DMS79 (cell line): ENCODE data around the gene FCRL4.

Experiments
- DNase-seq: peaks from one replicate; lab custom pipeline; 2025; lab: John Stamatoyannopoulos, UW

The FCRL4 gene

DNA sequence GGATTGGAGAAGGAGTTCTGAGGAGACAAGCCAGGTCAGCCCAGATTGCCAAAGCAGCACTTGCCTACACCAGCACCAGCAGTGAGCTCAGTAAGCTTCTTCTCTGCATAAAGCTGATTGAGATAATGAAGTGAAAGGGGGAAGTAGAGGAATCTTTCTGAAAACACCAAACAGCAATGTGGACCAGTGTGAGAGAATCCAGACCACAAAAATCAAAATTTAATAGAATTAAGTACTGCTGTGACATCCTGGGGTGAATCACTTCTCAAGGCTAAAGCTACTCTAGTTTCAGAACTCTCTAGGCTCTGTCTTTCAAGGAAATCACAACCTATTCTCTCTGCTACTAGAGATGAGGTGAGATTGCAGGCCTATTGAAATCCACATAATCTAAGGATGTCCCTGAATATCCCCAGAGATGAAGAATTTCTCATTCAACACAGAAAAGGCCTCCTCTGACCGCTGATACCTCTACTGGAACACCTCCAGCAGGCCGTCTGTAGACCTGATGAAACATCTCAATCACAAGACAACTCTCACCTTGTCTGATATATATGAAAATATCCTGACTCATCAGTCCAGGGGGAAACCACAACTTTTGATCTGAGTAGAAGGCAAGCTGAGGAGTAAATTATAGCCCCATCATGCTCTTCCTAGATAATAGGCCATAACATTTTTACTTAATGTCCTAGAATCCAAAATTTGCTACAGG is at the start of gene FCRL4:
FCRL4 (minus strand) TSS at position 127 of the 709 bp plus-strand sequence. CDS start 141 bp downstream, outside the sequence.
- no peak for DNase-seq

DNA sequence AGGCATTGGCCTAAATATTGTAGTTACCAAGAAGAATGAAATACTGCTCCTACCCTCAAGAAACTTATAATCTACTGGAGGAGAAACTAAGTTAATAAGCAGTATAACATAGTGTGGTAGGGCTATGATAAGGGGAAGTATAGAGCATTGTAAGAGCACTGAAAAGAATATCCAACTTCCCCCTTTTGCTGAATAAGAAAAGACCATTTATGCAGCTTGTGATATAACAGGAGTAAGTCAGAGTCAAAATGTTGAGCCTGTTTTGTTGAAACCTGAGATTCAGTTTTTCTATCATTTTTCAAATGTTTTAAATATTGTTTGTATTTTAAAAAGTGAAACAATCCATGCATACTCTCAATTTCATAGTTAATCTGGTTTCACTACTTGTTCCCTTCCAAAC is 48.3 kb upstream of the FCRL4 start:
- no peak for DNase-seq

DNA sequence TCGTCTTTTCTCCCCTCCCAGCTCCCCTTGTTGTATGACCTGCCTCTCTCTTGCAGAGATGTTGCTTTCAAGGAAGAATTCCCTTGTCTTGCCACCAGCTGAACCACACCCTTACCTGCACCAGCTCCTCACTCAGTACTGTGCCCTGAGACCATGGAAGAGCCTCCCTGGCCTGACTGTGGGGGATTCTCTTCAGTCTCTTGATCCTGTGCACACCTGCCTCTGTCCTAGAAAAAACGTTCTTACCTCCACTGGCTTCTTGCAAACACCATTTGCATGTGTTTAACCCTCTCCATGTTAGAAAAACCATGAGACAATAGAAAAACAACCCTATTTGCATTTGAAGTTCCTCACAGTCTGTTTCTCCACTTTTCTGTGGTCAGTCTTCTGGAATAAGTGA is 43.3 kb upstream of the FCRL4 start:
- no peak for DNase-seq

DNA sequence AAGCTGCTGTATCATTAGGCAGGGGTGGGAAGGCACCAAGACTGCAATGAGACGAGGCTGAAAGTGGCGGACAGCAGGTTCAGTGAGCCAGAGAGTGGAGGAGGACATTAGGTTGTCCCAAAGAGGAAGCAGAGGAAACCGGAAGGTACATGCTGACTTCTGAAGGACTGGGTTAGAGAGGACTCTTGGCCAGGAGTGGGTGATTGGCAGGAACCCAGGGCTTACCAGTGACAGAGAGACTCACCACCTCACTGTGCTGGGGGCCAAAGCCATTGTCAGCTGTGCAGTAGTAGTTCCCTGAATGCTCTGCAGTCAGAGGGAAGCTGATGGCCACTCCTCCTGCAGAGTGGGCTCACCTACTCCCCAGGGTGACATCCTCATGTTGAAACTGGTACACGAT is 41.9 kb upstream of the FCRL4 start:
- no peak for DNase-seq

DNA sequence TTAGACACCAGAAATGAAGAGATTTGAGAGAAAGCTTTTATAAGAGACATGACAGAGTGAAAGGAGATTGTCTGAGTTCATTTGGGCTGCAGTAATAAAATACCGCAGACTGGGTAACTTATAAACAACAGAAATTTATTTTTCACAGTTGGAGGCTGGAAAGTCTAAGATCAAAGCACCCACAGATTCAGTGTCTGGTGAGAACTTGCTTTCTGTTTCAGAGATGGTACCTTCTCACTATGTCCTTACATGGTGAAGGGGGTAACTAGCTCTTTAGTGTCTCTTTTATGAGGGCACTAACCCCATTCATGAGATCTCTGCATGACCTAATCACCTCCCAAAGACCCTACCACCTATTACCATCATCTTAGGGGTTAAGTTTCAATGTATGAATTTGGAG is 30.9 kb upstream of the FCRL4 start:
- DNase-seq: no peak

DNA sequence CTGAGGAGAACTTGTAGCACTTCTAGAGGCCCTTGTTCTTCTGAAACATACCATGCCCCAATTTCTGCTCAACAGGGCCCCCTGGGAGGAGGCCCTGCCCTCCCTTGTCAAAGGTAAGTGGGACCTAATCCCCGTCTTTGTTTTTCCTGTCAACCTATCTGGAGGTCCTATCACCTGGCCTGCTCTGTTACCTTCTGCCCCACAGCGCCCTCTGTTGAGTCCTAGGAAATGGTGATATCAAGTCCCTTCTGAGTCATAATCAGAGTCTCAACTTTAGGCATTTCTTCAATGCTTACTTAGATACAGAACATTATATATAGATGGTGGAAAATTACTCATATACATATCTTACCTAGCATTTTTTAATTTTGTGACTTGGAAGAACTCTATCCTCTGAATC is 28.2 kb upstream of the FCRL4 start:
- no peak for DNase-seq

DNA sequence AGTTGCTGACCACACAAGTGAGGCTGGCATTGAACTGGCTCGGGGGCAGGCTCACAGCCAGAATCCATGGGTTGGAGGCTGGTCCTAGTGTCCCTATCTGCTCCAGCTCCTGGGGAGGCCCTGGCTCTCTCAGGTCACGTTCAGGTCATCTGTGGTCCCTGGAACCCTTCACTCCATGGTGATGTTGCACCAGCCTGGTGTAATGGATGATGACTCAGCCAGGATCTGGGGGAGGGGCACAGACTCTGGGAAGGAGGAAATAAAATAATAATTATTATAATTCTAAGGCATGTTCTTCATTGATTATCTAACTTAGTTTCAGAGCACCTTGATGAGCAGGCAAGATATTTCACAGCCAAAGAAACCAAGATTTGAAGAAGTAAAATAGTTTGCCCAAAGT is 26.6 kb upstream of the FCRL4 start:
- no peak for DNase-seq

DNA sequence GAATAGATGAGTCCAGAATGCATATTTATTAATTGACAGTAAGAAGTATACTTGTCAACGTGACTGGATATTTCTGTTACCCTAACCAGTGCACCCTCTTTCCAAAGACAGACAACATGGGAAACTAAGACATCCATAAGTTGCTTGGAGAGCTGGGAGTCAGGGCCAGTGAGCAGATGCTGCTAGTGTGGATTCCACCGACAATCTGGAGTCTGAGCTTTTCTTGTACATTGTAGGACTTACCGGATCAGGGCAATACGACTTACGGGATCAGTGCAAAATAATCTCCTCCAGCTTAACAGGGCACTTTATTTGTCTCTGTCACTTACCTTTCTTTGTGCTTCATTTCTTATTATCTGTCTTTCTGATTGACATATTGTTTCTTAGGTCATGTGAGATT is 24.6 kb upstream of the FCRL4 start:
- DNase-seq: no peak

DNA sequence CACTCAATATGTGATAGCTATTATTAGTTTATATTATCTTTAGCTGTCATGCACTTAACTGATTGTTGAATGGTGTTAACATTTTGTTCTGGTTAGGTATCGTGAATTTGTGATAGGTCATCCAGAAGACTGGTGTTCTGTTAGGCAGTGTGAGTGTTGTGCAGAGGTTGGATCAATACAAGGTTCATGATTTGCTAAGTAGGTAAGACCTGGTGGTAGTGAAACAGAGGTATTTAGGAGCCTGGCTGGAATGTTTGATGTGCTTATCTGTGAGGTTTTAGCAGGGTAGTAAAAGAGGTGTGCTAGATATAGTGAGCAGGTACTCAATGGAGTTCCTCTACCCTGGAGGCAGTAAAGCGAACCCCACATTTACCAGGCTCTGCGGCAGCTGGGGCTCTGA is 20.3 kb upstream of the FCRL4 start:
- no peak for DNase-seq

DNA sequence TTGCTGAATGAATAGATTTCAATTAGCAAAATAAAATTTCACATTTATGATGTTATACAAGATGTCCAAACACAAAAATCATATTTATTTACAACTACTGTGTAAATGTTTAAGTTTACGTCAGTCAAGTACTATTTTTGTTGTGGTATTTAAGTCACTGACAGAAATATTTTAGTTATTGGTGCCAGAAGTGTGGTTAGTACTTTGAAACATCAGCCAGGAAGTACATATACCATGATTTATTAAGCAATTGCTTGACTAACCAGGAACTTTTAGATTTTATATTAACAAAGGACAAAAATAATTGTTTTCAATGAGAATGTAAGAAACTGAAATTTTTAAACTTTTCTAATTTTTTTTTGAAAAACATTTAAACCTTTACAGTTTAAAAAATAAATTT is 2.4 kb upstream of the FCRL4 start:
- no peak for DNase-seq

DNA sequence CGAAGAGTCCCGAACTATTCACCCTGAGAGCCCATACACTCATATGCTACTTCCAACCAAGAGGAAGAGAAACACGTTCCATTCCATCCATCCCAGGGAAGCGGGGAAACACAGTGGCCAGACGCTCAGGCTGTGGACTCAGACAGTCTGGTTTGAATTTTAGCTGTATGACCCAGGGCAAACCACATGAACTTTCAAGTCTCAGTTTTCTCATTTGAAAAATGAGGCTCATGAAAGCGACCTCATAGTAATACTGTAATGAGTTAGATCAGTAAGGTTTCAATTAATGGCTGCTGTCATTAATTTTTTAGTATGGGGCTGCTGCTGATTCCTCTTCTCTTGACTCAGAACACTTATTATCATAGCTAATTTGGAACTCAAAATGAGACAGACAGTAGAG is 1.5 kb downstream of the FCRL4 start:
- DNase-seq: no peak

DNA sequence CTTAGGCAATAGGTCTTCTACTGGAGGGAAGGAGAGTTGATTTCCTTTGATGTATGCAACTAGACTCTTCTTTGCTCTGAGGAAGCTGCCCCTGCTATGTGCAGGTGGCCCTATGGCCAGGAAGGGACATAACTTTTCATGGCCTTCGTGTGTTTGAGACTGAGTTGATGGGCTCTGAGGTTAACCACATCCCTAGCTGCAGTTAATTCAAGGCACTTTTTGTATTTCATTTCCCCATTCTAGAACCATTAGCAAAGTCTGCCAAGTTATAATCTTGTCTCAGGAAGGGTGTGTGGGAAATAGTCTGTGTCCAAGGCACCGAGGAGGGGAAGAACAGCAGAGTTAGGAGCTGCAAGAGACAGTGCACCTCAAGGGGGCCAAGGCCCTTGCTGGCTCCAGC is 2.5 kb downstream of the FCRL4 start:
- no peak for DNase-seq

DNA sequence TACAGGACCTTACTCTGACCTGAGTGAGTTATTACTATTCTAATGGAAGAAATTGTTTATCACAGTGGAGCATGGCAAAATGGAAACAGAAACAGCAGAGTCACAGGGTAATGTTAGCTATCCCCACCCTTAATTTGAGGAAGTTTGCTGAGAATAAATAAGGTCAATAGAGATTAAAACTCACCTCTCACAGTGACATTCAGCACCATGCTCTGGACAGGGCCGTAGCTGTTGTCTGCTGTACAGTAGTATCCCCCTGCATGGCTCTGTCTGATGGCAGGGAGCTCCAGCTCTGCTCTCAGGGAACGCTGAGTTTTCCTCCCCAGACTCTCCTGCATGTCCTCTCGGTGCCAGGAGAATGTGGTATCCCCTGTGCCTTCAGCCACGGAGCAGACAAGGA is 11.9 kb downstream of the FCRL4 start:
- no peak for DNase-seq

DNA sequence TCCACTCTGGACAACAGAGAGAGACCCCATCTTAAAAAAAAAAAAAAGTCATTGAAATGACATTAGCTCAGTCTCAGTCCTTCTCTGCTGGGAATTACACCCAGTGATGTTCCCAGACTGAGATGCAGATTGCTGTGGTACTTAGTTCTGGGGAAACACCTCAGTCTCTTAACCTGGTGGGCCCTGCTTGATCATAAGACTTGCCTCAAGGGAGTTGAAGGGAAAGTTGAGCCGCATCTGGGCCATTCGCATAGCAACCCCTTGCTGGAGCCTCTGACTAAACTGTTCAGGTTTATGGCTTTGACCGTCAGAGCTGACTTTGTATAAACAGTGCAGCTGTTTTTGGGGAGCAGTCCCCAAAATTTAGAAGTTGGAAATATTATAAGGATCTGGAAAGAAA is 13.4 kb downstream of the FCRL4 start:
- DNase-seq: no peak

DNA sequence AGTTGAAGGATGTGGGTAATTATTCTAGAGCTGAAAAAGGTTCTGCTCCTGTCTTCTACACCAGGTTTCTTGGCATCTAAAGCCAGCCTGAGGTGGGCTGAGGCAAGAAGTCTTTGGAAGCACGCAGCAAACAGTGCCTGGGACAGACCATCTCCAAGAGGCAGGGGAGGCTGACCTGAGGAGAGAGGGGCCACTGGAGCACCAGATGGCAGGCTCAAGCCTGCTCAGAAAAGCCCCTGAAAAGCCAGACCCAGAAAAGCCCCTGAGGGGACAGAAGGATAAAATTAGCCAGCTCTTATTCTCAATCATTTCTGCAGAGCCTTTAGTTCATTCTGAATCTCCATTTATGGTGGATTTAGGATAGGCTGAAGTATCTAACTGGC is 17.1 kb downstream of the FCRL4 start:
- DNase-seq: no peak

DNA sequence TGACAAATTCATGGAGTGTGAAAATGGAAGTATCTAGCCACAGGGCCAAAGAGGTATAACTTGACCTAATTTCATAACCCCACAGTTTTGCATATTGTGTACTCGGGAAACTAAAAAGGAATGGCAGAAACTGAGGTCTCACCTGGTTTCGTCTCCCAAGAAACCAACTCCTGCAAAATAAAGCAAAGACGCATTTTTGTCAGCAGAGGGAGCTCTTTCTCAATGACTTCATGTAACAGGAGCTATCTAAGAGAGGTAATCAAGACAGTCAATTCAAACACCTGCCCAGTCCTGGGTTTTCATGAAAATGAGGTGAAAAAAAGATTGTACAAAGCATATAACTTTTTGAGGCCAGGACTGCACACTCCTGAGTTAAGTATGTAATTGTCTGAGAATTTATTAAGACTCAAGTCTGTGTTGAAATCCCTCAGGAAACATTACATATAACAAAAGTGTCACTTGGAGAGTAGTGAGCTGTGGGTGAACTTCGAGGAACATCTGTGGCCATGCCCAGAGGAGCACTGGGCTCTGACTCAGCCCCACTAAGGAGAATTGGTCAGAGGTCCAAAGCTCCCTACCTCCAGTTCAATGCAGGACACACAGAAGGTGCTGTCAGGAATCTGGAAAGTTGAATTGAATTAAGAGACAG is 17.6 kb downstream of the FCRL4 start:
- no peak for DNase-seq

DNA sequence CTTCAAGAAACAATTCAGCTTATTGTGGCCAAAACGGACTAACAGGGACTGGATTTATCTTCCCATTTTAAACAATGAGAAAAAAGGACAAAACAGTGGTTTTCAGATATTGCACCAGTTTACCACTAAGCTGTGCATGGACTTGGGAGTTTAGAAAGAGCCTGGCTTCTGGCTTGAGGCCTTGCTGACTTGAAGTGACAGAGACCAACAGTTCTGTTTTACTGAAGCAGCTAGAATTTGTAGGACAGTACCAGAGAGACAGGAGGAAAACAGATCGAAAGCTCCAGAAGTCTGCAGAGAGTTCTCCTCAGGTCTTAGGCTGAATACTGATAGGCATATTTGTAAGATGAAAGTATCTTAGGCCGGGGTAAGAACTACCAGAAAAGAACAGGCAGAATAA is 20.5 kb downstream of the FCRL4 start:
- no peak for DNase-seq

DNA sequence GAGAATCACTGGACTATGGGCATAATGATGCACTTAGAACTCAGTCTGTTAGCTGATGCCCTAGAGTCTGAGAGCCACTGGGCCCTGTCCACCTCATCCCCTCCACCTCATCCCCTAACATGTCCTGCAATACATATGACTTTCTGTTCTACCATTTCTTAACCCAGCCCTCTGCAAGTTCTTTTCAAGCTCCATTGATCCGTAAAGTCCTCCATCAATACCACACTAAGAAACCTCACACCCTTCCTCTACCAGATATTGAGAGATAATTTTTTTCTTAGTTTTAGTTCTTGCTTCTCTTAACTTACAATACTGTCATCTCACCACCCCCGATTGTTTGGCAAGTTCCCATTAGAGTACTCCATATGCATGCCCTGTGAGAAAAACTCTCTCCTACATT is 22.1 kb downstream of the FCRL4 start:
- no peak for DNase-seq

DNA sequence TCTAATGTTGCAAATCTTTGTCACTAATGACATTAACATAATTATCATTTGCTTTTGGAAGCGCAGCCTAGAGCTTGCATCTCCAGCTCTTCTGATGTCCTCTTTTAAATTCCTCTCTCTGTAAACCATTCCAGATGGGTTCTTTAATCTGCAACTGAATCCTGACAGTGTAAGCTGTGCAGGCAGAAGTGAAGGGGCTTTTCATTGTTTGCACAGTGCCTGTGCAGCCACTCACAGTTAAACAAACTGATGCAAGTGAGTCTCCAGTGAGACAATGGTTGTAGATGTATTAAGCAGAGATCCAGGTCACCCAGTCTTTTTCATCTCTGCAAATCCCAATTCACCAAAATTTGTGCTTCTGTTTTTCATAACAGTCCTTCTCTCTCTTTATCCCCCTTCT is 23.0 kb downstream of the FCRL4 start:
- DNase-seq: no peak

DNA sequence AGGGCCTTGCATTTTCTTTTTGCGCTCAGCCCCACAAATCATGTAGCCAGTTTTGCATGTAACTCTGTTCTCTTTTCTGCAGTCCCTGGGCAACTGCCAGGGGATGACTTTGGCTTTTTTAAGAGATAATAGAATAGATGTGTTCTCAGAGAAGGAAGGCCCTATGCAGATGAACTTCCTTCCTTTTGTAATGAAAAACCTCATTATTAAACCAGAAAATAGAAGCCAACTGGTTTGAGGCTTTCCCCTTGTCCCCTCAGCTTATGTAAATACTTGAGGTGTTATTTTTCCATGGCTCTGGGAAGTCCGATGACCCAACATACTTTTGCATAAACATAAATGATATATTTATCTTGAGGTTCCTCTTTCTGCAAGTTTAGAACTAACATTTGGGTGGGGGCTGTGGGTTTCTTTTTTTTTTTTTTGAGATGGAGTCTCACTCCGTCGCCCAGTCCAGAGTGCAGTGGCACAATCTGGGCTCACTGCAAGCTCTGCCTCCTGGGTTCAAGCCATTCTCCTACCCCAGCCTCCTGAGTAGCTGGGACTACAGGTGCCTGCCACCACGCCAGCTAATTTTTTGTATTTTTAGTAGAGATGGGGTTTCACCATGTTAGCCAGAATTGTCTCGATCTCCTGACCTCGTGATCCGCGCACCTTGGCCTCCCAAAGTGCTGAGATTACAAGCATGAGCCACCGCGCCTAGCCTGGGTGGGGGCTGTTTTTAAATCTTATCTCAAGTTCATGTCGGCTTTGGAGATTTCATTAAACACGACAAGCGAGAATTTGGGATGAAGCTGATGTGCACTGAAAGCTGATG is 31.2 kb downstream of the FCRL4 start:
- DNase-seq: no peak

DNA sequence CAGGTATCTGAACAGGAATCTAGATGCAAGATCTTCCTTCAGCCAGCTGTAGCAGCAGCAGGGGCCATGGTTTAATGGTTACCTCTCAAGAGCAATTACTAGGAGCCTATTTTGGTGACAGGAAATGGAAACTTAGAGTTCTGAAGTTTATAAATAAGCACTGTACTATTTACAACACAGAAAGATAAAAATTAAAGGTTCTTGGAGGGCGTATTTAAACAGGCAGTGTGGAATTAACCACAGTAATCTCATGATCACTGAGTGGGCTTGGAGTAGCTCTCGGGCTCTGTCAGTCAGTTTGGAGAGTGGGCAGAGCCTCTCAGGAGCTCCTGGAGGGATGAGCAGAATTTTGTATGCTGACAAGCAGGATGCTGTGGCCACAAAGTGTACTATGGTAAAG is 35.4 kb downstream of the FCRL4 start:
- no peak for DNase-seq

DNA sequence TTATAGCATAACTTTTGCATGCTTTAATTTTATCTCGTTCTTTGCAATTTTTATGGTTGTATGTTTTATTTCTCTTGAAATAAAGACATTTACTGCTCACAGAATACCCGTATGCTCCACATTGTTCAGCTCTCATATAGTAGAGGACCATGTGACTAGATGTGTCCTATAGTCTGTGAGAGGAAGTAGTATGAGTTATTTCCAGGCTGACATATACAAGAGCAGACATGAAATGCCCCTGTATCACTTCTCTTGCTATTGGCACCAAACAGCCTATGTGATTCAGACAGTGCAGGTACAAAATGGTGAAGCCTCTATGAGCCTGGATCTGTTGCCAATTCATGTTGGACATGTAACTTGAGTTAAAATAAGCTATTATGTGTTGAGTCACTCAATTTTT is 39.8 kb downstream of the FCRL4 start:
- DNase-seq: no peak
